ENCODE results near the gene PACRG.

DNA sequence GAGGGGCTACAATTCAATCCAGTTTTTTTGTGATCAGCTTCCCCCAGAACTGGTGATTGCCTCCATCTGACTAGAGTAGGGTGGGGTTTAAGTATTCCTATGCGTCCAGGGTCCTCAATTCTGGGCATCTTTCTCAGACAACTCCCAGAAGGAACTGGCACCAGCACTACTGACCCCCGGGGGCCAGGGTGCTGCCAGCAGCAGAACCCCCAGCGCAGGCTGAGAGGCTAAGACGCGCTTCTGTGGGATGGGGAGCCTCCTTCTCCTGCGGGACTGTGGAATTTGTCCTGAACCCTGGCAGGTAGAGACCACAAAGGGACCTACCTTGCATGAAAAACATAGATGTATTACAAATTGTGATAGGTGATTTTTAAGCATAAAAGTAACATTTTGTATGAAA lies 124.4 kb downstream of the PACRG start:
- TF ChIP-seq, protein P1, sequence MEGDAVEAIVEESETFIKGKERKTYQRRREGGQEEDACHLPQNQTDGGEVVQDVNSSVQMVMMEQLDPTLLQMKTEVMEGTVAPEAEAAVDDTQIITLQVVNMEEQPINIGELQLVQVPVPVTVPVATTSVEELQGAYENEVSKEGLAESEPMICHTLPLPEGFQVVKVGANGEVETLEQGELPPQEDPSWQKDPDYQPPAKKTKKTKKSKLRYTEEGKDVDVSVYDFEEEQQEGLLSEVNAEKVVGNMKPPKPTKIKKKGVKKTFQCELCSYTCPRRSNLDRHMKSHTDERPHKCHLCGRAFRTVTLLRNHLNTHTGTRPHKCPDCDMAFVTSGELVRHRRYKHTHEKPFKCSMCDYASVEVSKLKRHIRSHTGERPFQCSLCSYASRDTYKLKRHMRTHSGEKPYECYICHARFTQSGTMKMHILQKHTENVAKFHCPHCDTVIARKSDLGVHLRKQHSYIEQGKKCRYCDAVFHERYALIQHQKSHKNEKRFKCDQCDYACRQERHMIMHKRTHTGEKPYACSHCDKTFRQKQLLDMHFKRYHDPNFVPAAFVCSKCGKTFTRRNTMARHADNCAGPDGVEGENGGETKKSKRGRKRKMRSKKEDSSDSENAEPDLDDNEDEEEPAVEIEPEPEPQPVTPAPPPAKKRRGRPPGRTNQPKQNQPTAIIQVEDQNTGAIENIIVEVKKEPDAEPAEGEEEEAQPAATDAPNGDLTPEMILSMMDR (IDR thresholded peaks at IDR 0.05; ENCODE audit: insufficient read depth, low read length, poor library complexity, severe bottlenecking) = no peak
- no peak for TF ChIP-seq EZH2phosphoT487 (conservative IDR thresholded peaks at IDR 0.05; ENCODE audit: low read length)
